B cell (primary cell): ENCODE measurements around the gene CACNA2D2. TPM values are rescaled to one million over a fixed set of nuclear protein-coding genes. Genes with fewer than 3 reads are reported as not detected.

Source experiments
- ATAC-seq: fragments of 200-7000 bp; cut with Tn5 transposase; one replicate; pipeline ENCODE4 v1.10.0; 2021; ENCODE audit warnings: low read depth, mild to moderate bottlenecking, moderate number of reproducible peaks, moderate library complexity
- CTCF ChIA-PET: fragments of 350-600 bp; sonication (Branson Sonifier 250); formaldehyde crosslinking; loops from one replicate; lab custom pipeline; 2021; ENCODE audit warnings: antibody characterized with exemption, inconsistent platforms; lab: Charles Lee
- POLR2A ChIA-PET: fragments of 350-600 bp; sonication (Branson Sonifier 250); formaldehyde crosslinking; loops from one replicate; lab custom pipeline; 2021; ENCODE audit warnings: antibody characterized with exemption; lab: Charles Lee
- DNase-seq: peaks from one replicate; pipeline ENCODE4 v3.0.0; 2013
- H2AFZ ChIP-seq: 2 replicates; pipeline ENCODE4 v1.6.1; 2012; ENCODE audit warnings: mild to moderate bottlenecking, low read depth, low read length; ENCODE audit not compliant: insufficient read depth, poor library complexity, severe bottlenecking
- H3K27ac ChIP-seq, 2 donors: 1 replicate in 1 of 2; 2 replicates in 1 of 2; pipeline ENCODE4 v1.5.1; 2012 to 2013; ENCODE audit warnings: low read length in 2 of 2, mild to moderate bottlenecking in 2 of 2, moderate library complexity in 1 of 2
- H3K27me3 ChIP-seq, 4 experiments: fragments of 200-600 bp in 1 of 4; sonication (generic) in 1 of 4; replicated peaks in 1 of 4; 1 replicate in 2 of 4; 2 replicates in 2 of 4; pipeline versions ENCODE4 v1.6.1 to v1.7.0; 2013 to 2016; ENCODE audit warnings: low read length in 3 of 4, mild to moderate bottlenecking in 2 of 4, mixed read lengths in 1 of 4, moderate library complexity in 1 of 4; ENCODE audit not compliant: insufficient read depth in 4 of 4, control insufficient read depth in 3 of 4; ENCODE audit errors: control extremely low read depth in 1 of 4
- H3K36me3 ChIP-seq, 2 experiments: replicated peaks in 1 of 2; 1 replicate in 1 of 2; 2 replicates in 1 of 2; pipeline versions ENCODE4 v1.6.1 to v1.7.1; 2013; ENCODE audit warnings: low read length in 1 of 2; ENCODE audit not compliant: insufficient read depth in 2 of 2, control insufficient read depth in 1 of 2; ENCODE audit errors: control extremely low read depth in 1 of 2, extremely low read depth in 1 of 2
- H3K4me1 ChIP-seq, 2 donors: fragments of 200-600 bp in 1 of 2; sonication (generic) in 1 of 2; 1 replicate in 1 of 2; 2 replicates in 1 of 2; pipeline versions ENCODE4 v1.5.1 to v1.6.1; 2013 to 2017; ENCODE audit warnings: low read length in 2 of 2; ENCODE audit not compliant: control insufficient read depth in 2 of 2, insufficient read depth in 2 of 2
- H3K4me2 ChIP-seq: replicated peaks from 2 replicates; pipeline ENCODE3; 2012; ENCODE audit warnings: mild to moderate bottlenecking, low read depth, low read length; ENCODE audit not compliant: poor library complexity, severe bottlenecking
- H3K4me3 ChIP-seq, 5 experiments: fragments of 200-600 bp in 1 of 5; sonication (generic) in 1 of 5; 1 replicate in 3 of 5; 2 replicates in 2 of 5; pipeline versions ENCODE4 v1.5.1 to v1.7.0; 2011 to 2016; ENCODE audit warnings: low read length in 4 of 5, mild to moderate bottlenecking in 4 of 5, low read depth in 2 of 5, control low read depth in 1 of 5, moderate library complexity in 1 of 5; ENCODE audit not compliant: insufficient read depth in 1 of 5; ENCODE audit errors: control extremely low read depth in 1 of 5, extremely low read depth in 1 of 5
- H3K79me2 ChIP-seq: fragments of 200-600 bp; sonication (generic); one replicate; pipeline ENCODE4 v1.6.0; 2016; ENCODE audit warnings: low read length; ENCODE audit not compliant: control insufficient read depth, insufficient read depth
- H3K9ac ChIP-seq: fragments of 200-600 bp; sonication (generic); 2 replicates; pipeline ENCODE4 v1.6.1; 2017; ENCODE audit warnings: mild to moderate bottlenecking, low read length, moderate library complexity
- H3K9me3 ChIP-seq, 3 donors: one replicate each; pipeline versions ENCODE4 v1.6.1 to v1.7.1; 2013; ENCODE audit warnings: low read length in 2 of 3; ENCODE audit not compliant: control insufficient read depth in 2 of 3, insufficient read depth in 1 of 3; ENCODE audit errors: control extremely low read depth in 1 of 3
- H4K20me1 ChIP-seq: 2 replicates; pipeline ENCODE4 v1.6.0; 2012; ENCODE audit warnings: mild to moderate bottlenecking, low read length; ENCODE audit not compliant: insufficient read depth, control insufficient read depth, poor library complexity, severe bottlenecking
- H3K27ac Mint-ChIP-seq: one replicate; pipeline ENCODE4 v1.8.0; 2021; ENCODE audit warnings: mixed read lengths
- H3K27me3 Mint-ChIP-seq: one replicate; pipeline ENCODE4 v1.8.0; 2021; ENCODE audit warnings: mixed read lengths
- H3K4me1 Mint-ChIP-seq: one replicate; pipeline ENCODE4 v1.8.0; 2021; ENCODE audit warnings: mixed read lengths
- H3K4me3 Mint-ChIP-seq: one replicate; pipeline ENCODE4 v1.8.0; 2021; ENCODE audit warnings: mixed read lengths
- H3K9me3 Mint-ChIP-seq: one replicate; pipeline ENCODE4 v1.8.0; 2022; ENCODE audit warnings: mixed read lengths; ENCODE audit not compliant: insufficient read depth
- EZH2 ChIP-seq: IDR thresholded peaks from 2 replicates; pipeline ENCODE4 v1.6.1; 2012; ENCODE audit warnings: borderline replicate concordance, low read depth, mild to moderate bottlenecking, moderate library complexity, low read length; ENCODE audit not compliant: insufficient read depth, poor library complexity, severe bottlenecking
- WGBS: methylation state at CpG from one replicate; pipeline ENCODE4 v1.1.5; 2013; ENCODE audit warnings: missing lambda C conversion rate; ENCODE audit not compliant: insufficient coverage; 5-methylcytosine and 5-hydroxymethylcytosine counted together
- intact Hi-C: fragments of 100-400 bp; cut with micrococcal nuclease; formaldehyde crosslinking; loops from one replicate; pipeline ENCODE4 v1.10.0; 2022
- polyA plus RNA-seq: library from polyadenylated mRNA; depleted of rRNA; stranded (reverse); fragments of >200 nt; gene quantifications from 2 replicates; pipeline ENCODE4 v1.2.3, GENCODE V29; 2012
- total RNA-seq, 2 donors: library from RNA; stranded (reverse); fragments of 120-200 nt in 1 of 2; gene quantifications; 1 replicate in 1 of 2; 2 replicates in 1 of 2; pipeline versions ENCODE4 v1.2.3 to v1.2.4, GENCODE V29; 2013 to 2022
- TF ChIP-seq, protein P1 (sequence below): fragments of 200-600 bp; IDR thresholded peaks from one replicate; pipeline ENCODE4 v1.8.0; 2022; ENCODE audit warnings: antibody characterized with exemption, mild to moderate bottlenecking

CACNA2D2 gene
- total and polyA plus RNA-seq, 2 donors (not counting 1 experiment from before 2014, with no cell fraction given), result 0.69 to 1.2 TPM

DNA sequence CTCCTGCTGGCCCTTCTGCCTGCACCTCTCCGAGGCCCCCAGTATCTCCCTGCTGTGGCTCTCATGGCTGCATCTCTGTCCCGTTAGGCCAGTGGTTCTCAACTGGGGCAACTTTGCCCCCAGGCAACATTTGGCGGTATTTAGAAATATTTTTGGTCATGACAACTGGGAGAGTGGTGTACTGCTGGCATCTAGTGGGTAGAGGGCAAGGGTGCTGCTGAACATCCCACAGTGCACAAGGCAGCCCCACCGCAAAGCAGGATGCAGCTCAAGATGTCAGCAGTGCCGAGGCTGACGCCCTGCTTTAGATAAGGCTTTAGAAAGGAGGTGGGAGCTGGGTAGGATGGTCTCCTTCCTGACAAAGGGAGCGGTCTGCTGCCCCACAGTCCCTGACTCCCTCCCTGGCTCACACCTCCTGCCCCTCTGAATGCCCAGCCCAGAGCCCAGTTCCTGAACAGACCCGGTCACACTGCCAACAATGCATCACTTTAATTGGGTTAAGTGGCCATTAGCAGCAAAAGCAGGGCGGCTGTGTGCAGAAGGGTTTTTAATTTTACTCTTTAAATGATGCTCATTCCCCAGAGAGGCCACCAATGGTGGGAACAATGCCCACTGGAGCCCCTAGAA is 75.3 kb downstream of the CACNA2D2 start:
- no peak overlapping the region for H3K4me3 ChIP-seq
- ATAC-seq (no peak), DNase-seq (no peak)
- H3K4me2 ChIP-seq, result no peak overlapping the region
- Mint-ChIP-seq H3K4me1 (no peaks in the 10 kb centered on the region), H3K9me3 (no peaks in the 10 kb centered on the region), H3K27me3 (peaks cover 4% of the 10 kb centered on the region), H3K4me3 (no peak overlapping the region), H3K27ac (no peak overlapping the region)
- ChIA-PET CTCF (no interaction called here), POLR2A (no interaction called here)
- no peaks in the 10 kb centered on the region for H4K20me1 ChIP-seq
- H3K9ac ChIP-seq, result no peak overlapping the region
- intact Hi-C loops, result no loop called here
- no peaks in the 10 kb centered on the region for H3K36me3 ChIP-seq
- H3K79me2 ChIP-seq, result no peaks in the 10 kb centered on the region
- H3K9me3 ChIP-seq, result no peaks in the 10 kb centered on the region
- H2AFZ ChIP-seq, result no peak overlapping the region
- 76% methylated on average over 7 of the region's 9 CpGs for WGBS
- TF ChIP-seq, protein P1, sequence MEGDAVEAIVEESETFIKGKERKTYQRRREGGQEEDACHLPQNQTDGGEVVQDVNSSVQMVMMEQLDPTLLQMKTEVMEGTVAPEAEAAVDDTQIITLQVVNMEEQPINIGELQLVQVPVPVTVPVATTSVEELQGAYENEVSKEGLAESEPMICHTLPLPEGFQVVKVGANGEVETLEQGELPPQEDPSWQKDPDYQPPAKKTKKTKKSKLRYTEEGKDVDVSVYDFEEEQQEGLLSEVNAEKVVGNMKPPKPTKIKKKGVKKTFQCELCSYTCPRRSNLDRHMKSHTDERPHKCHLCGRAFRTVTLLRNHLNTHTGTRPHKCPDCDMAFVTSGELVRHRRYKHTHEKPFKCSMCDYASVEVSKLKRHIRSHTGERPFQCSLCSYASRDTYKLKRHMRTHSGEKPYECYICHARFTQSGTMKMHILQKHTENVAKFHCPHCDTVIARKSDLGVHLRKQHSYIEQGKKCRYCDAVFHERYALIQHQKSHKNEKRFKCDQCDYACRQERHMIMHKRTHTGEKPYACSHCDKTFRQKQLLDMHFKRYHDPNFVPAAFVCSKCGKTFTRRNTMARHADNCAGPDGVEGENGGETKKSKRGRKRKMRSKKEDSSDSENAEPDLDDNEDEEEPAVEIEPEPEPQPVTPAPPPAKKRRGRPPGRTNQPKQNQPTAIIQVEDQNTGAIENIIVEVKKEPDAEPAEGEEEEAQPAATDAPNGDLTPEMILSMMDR, result no peak
- no peak for TF ChIP-seq EZH2
- no peaks in the 10 kb centered on the region for H3K4me1 ChIP-seq
- H3K27ac ChIP-seq, result no peak overlapping the region
- H3K27me3 ChIP-seq, result no peaks in the 10 kb centered on the region

DNA sequence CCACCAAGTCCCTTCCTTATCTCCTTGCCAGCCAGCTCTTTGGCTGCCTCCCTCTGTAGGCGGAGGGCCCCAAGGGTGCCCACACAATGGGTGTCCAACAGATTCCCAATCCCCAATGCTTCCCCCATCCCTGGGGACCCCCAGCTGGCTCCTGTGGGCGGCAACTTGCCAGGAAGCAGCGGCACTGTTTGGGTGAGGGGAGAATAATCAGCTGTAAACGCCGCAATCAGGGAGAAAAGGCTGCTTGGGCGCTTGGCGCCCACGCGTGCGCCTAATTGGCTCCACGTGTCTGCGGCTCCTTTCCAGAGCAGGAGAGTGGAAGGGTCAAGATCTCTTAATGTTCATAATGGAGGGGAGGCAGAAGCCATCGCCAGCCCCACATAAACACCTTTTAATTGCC is 76.2 kb downstream of the CACNA2D2 start:
- Mint-ChIP-seq H3K4me1 (no peaks in the 10 kb centered on the region), H3K9me3 (no peaks in the 10 kb centered on the region), H3K27ac (no peak overlapping the region), H3K27me3 (peaks cover 4% of the 10 kb centered on the region), H3K4me3 (no peak overlapping the region)
- Histone ChIP-seq H3K36me3 (no peaks in the 10 kb centered on the region), H3K9me3 (no peaks in the 10 kb centered on the region), H3K4me2 (no peak overlapping the region), H4K20me1 (no peaks in the 10 kb centered on the region), H3K4me1 (no peaks in the 10 kb centered on the region), H3K79me2 (no peaks in the 10 kb centered on the region), H2AFZ (no peak overlapping the region), H3K27me3 (no peaks in the 10 kb centered on the region), H3K27ac (no peak overlapping the region), H3K4me3 (no peak overlapping the region), H3K9ac (no peak overlapping the region)
- intact Hi-C loops, result no loop called here
- TF ChIP-seq, protein P1, result no peak
- TF ChIP-seq EZH2, result no peak
- CTCF ChIA-PET, result no interaction called here
- ATAC-seq (no peak), DNase-seq (no peak)
- 96% methylated on average over 3 of the region's 13 CpGs for WGBS
- POLR2A ChIA-PET, result no interaction called here
